Activated naive CD8-positive, alpha-beta T cell treated with anti-CD3 and anti-CD28 coated beads, Interleukin-2, amount 10 ng/mL, durations not matched to agents 7 days and 5 days (primary cell): ENCODE measurements around the gene HIPK2. TPM values are rescaled to one million over a fixed set of nuclear protein-coding genes. Genes with fewer than 3 reads are reported as not detected.
"Not testable (repeated sequence)": the region's sequence is repeated elsewhere in the genome, so short reads cannot be mapped to it uniquely, and the experiment has no call there.

Source experiments
- ATAC-seq: fragments of 150-1000 bp; cut with Tn5 transposase; one replicate; pipeline ENCODE4 v1.10.0; 2021; ENCODE audit warnings: low read depth, moderate library complexity
- POLR2A ChIA-PET: fragments of 350-600 bp; sonication (Branson Sonifier 250); formaldehyde crosslinking; loops from one replicate; lab custom pipeline; 2021; ENCODE audit warnings: antibody characterized with exemption; lab: Charles Lee
- DNase-seq: peaks from one replicate; pipeline ENCODE4 v3.0.0; 2021
- H3K27ac Mint-ChIP-seq: one replicate; pipeline ENCODE4 v1.8.0; 2022; ENCODE audit warnings: mild to moderate bottlenecking, mixed read lengths
- H3K27me3 Mint-ChIP-seq: one replicate; pipeline ENCODE4 v1.8.0; 2022; ENCODE audit warnings: mild to moderate bottlenecking, moderate library complexity, mixed read lengths
- H3K36me3 Mint-ChIP-seq: one replicate; pipeline ENCODE4 v1.8.0; 2021; ENCODE audit warnings: mild to moderate bottlenecking, mixed read lengths
- H3K4me1 Mint-ChIP-seq: one replicate; pipeline ENCODE4 v1.8.0; 2021; ENCODE audit warnings: mixed read lengths
- H3K4me3 Mint-ChIP-seq: one replicate; pipeline ENCODE4 v1.8.0; 2022; ENCODE audit warnings: mild to moderate bottlenecking, moderate library complexity, mixed read lengths
- H3K9me3 Mint-ChIP-seq: one replicate; pipeline ENCODE4 v1.8.0; 2021; ENCODE audit warnings: mixed read lengths
- total RNA-seq, 2 experiments: library from RNA; stranded (reverse); gene quantifications; one replicate each; pipeline ENCODE4 v1.2.3, GENCODE V29; 2021

Gene HIPK2
- total RNA-seq, 2 experiments from 2014 or later = 18.4 to 19.5 TPM

GRCh38 chr7:139613971-139614411 lies 163.8 kb downstream of the HIPK2 start:
- peaks cover 3% of the 10 kb centered on the region for H3K36me3 Mint-ChIP-seq

GRCh38 chr7:139611556-139611955 lies 166.2 kb downstream of the HIPK2 start:
- DNase-seq, POLR2A ChIA-PET, H3K4me1 Mint-ChIP-seq, H3K9me3 Mint-ChIP-seq, H3K4me3 Mint-ChIP-seq, H3K27me3 Mint-ChIP-seq, H3K27ac Mint-ChIP-seq, ATAC-seq: not testable (repeated sequence)
- peaks cover 12% of the 10 kb centered on the region for H3K36me3 Mint-ChIP-seq

More at GRCh38 chr7:139613971-139614411, 163.8 kb downstream of the HIPK2 start:
- POLR2A ChIA-PET = no interaction called here
- DNase-seq = no peak
- Mint-ChIP-seq H3K4me3 (no peak overlapping the region), H3K27ac (no peak overlapping the region), H3K9me3 (no peaks in the 10 kb centered on the region), H3K27me3 (no peaks in the 10 kb centered on the region), H3K4me1 (no peaks in the 10 kb centered on the region)
- ATAC-seq = no peak

- POLR2A ChIA-PET = no interaction called here
- H3K36me3 Mint-ChIP-seq = peaks cover 12% of the 10 kb centered on the region
- DNase-seq (no peak), ATAC-seq (no peak)
- no peaks in the 10 kb centered on the region for H3K4me1 Mint-ChIP-seq
- no peaks in the 10 kb centered on the region for H3K27me3 Mint-ChIP-seq
- no peaks in the 10 kb centered on the region for H3K9me3 Mint-ChIP-seq
- no peak overlapping the region for H3K27ac Mint-ChIP-seq
- no peak overlapping the region for H3K4me3 Mint-ChIP-seq
Observed at GRCh38 chr7:139610595-139610994, 167.2 kb downstream of the HIPK2 start.

- no peaks in the 10 kb centered on the region for H3K4me1 Mint-ChIP-seq
- POLR2A ChIA-PET = no interaction called here
- DNase-seq (no peak), ATAC-seq (no peak)
- H3K4me3 Mint-ChIP-seq = no peak overlapping the region
- no peak overlapping the region for H3K27ac Mint-ChIP-seq
- H3K27me3 Mint-ChIP-seq = no peaks in the 10 kb centered on the region
- no peaks in the 10 kb centered on the region for H3K9me3 Mint-ChIP-seq
- H3K36me3 Mint-ChIP-seq = peaks cover 11% of the 10 kb centered on the region
Observed at GRCh38 chr7:139603896-139604295, 173.9 kb downstream of the HIPK2 start.

- ATAC-seq = no peak
- Mint-ChIP-seq H3K27me3 (no peaks in the 10 kb centered on the region), H3K27ac (no peak overlapping the region)
Observed at GRCh38 chr7:139603282-139603681, 174.5 kb downstream of the HIPK2 start.

GRCh38 chr7:139602143-139602722 lies 175.6 kb downstream of the HIPK2 start:
- no peak overlapping the region for H3K4me3 Mint-ChIP-seq

More at GRCh38 chr7:139603282-139603681, 174.5 kb downstream of the HIPK2 start:
- POLR2A ChIA-PET = no interaction called here
- Mint-ChIP-seq H3K36me3 (peaks cover 11% of the 10 kb centered on the region), H3K9me3 (no peaks in the 10 kb centered on the region), H3K4me3 (no peak overlapping the region), H3K4me1 (no peaks in the 10 kb centered on the region)
- no peak for DNase-seq

GRCh38 chr7:139601176-139601575 lies 176.6 kb downstream of the HIPK2 start:
- Mint-ChIP-seq H3K4me3 (no peak overlapping the region), H3K9me3 (no peaks in the 10 kb centered on the region), H3K36me3 (peaks cover 2% of the 10 kb centered on the region), H3K4me1 (no peaks in the 10 kb centered on the region), H3K27me3 (no peaks in the 10 kb centered on the region), H3K27ac (no peak overlapping the region)
- DNase-seq (no peak), ATAC-seq (no peak)
- POLR2A ChIA-PET = interaction anchor here (0.7 to 1.1 kb wide), 2 partner anchors 13 to 34 kb away, joined by 3 read pairs; no protein-coding TSS in a partner anchor

More at GRCh38 chr7:139602143-139602722, 175.6 kb downstream of the HIPK2 start:
- DNase-seq (no peak), ATAC-seq (peak; percentile 67)
- no peaks in the 10 kb centered on the region for H3K9me3 Mint-ChIP-seq
- POLR2A ChIA-PET = no interaction called here
- no peaks in the 10 kb centered on the region for H3K27me3 Mint-ChIP-seq
- no peak overlapping the region for H3K27ac Mint-ChIP-seq
- peaks cover 9% of the 10 kb centered on the region for H3K36me3 Mint-ChIP-seq
- no peaks in the 10 kb centered on the region for H3K4me1 Mint-ChIP-seq

- H3K27me3 Mint-ChIP-seq = no peaks in the 10 kb centered on the region
- H3K9me3 Mint-ChIP-seq = no peaks in the 10 kb centered on the region
- POLR2A ChIA-PET = interaction anchor here (1.1 kb wide), 1 partner anchor 12 kb away, joined by 3 read pairs; no protein-coding TSS in a partner anchor
- no peaks in the 10 kb centered on the region for H3K4me1 Mint-ChIP-seq
- H3K27ac Mint-ChIP-seq = no peak overlapping the region
- H3K4me3 Mint-ChIP-seq = no peak overlapping the region
- H3K36me3 Mint-ChIP-seq = peaks cover 2% of the 10 kb centered on the region
- DNase-seq (no peak), ATAC-seq (no peak)
Observed at GRCh38 chr7:139600306-139600705, 177.5 kb downstream of the HIPK2 start.

GRCh38 chr7:139598642-139599041 lies 179.2 kb downstream of the HIPK2 start:
- Mint-ChIP-seq H3K4me1 (no peaks in the 10 kb centered on the region), H3K36me3 (peaks cover 2% of the 10 kb centered on the region), H3K27me3 (no peaks in the 10 kb centered on the region), H3K4me3 (no peak overlapping the region), H3K27ac (no peak overlapping the region), H3K9me3 (no peaks in the 10 kb centered on the region)
- ATAC-seq (no peak), DNase-seq (no peak)
- POLR2A ChIA-PET = no interaction called here

- no peak for ATAC-seq
- H3K4me3 Mint-ChIP-seq = no peak overlapping the region
- peaks cover 2% of the 10 kb centered on the region for H3K36me3 Mint-ChIP-seq
Observed at GRCh38 chr7:139597028-139597427, 180.8 kb downstream of the HIPK2 start.

GRCh38 chr7:139596626-139597025 lies 181.2 kb downstream of the HIPK2 start:
- POLR2A ChIA-PET = no interaction called here
- DNase-seq (no peak), ATAC-seq (no peak)
- Mint-ChIP-seq H3K4me1 (no peaks in the 10 kb centered on the region), H3K4me3 (no peak overlapping the region), H3K27me3 (no peaks in the 10 kb centered on the region), H3K36me3 (peaks cover 2% of the 10 kb centered on the region), H3K9me3 (no peaks in the 10 kb centered on the region), H3K27ac (no peak overlapping the region)

More at GRCh38 chr7:139597028-139597427, 180.8 kb downstream of the HIPK2 start:
- DNase-seq = no peak
- Mint-ChIP-seq H3K9me3 (no peaks in the 10 kb centered on the region), H3K27me3 (no peaks in the 10 kb centered on the region), H3K27ac (no peak overlapping the region), H3K4me1 (no peaks in the 10 kb centered on the region)
- POLR2A ChIA-PET = no interaction called here

GRCh38 chr7:139595806-139596205 lies 182.0 kb downstream of the HIPK2 start:
- Mint-ChIP-seq H3K4me3 (no peak overlapping the region), H3K36me3 (peaks cover 2% of the 10 kb centered on the region)
- DNase-seq = no peak

GRCh38 chr7:139594911-139595476 lies 182.8 kb downstream of the HIPK2 start:
- Mint-ChIP-seq H3K4me3 (no peak overlapping the region), H3K27me3 (no peaks in the 10 kb centered on the region), H3K27ac (no peak overlapping the region), H3K9me3 (no peaks in the 10 kb centered on the region), H3K36me3 (peaks cover 2% of the 10 kb centered on the region), H3K4me1 (no peaks in the 10 kb centered on the region)
- POLR2A ChIA-PET = no interaction called here
- no peak for ATAC-seq
- no peak for DNase-seq

More at GRCh38 chr7:139595806-139596205, 182.0 kb downstream of the HIPK2 start:
- ATAC-seq = no peak
- H3K27ac Mint-ChIP-seq = no peak overlapping the region
- no peaks in the 10 kb centered on the region for H3K27me3 Mint-ChIP-seq
- H3K4me1 Mint-ChIP-seq = no peaks in the 10 kb centered on the region
- POLR2A ChIA-PET = no interaction called here
- no peaks in the 10 kb centered on the region for H3K9me3 Mint-ChIP-seq

- Mint-ChIP-seq H3K4me3 (no peak overlapping the region), H3K4me1 (no peaks in the 10 kb centered on the region), H3K27me3 (no peaks in the 10 kb centered on the region), H3K9me3 (no peaks in the 10 kb centered on the region), H3K27ac (no peak overlapping the region), H3K36me3 (no peaks in the 10 kb centered on the region)
- no peak for DNase-seq
- ATAC-seq = no peak
- POLR2A ChIA-PET = no interaction called here
Observed at GRCh38 chr7:139594090-139594489, 183.7 kb downstream of the HIPK2 start.
